Activated naive CD8-positive, alpha-beta T cell treated with anti-CD3 and anti-CD28 coated beads for 36 hours (primary cell): Measurements from ENCODE around the gene MYMK. TPM values are rescaled to one million over a fixed set of nuclear protein-coding genes. Genes with fewer than 3 reads are reported as not detected.

ENCODE experiments used
- DNase-seq: peaks from one replicate; pipeline ENCODE4 v3.0.0; 2021
- H3K27ac Mint-ChIP-seq: one replicate; pipeline ENCODE4 v1.8.0; 2022; ENCODE audit warnings: mild to moderate bottlenecking, moderate library complexity, mixed read lengths
- H3K27me3 Mint-ChIP-seq: one replicate; pipeline ENCODE4 v1.8.0; 2022; ENCODE audit warnings: mild to moderate bottlenecking, mixed read lengths
- H3K36me3 Mint-ChIP-seq: one replicate; pipeline ENCODE4 v1.8.0; 2021; ENCODE audit warnings: mild to moderate bottlenecking, mixed read lengths
- H3K4me1 Mint-ChIP-seq: one replicate; pipeline ENCODE4 v1.8.0; 2021; ENCODE audit warnings: mixed read lengths
- H3K4me3 Mint-ChIP-seq: one replicate; pipeline ENCODE4 v1.8.0; 2022; ENCODE audit warnings: mild to moderate bottlenecking, moderate library complexity, mixed read lengths
- H3K9me3 Mint-ChIP-seq: one replicate; pipeline ENCODE4 v1.8.0; 2022; ENCODE audit warnings: mixed read lengths
- total RNA-seq, 2 experiments: library from RNA; stranded (reverse); gene quantifications; one replicate each; pipeline ENCODE4 v1.2.3, GENCODE V29; 2021

Gene MYMK
- total RNA-seq, 2 experiments from 2014 or later, result not detected

- no peaks in the 10 kb centered on the region for H3K4me1 Mint-ChIP-seq
- no peaks in the 10 kb centered on the region for H3K9me3 Mint-ChIP-seq
- H3K27ac Mint-ChIP-seq, result no peak overlapping the region
- no peak for DNase-seq
- H3K27me3 Mint-ChIP-seq, result no peaks in the 10 kb centered on the region
- no peaks in the 10 kb centered on the region for H3K36me3 Mint-ChIP-seq
- no peak overlapping the region for H3K4me3 Mint-ChIP-seq
Observed at GRCh38 chr9:133470988-133471387, 53.8 kb downstream of the MYMK start.

- Mint-ChIP-seq H3K27me3 (no peaks in the 10 kb centered on the region), H3K27ac (no peak overlapping the region), H3K4me1 (no peaks in the 10 kb centered on the region), H3K36me3 (no peaks in the 10 kb centered on the region), H3K9me3 (no peaks in the 10 kb centered on the region), H3K4me3 (no peak overlapping the region)
- no peak for DNase-seq
Observed at GRCh38 chr9:133470427-133470924, 54.3 kb downstream of the MYMK start.

- Mint-ChIP-seq H3K27ac (no peak overlapping the region), H3K27me3 (no peaks in the 10 kb centered on the region), H3K4me3 (no peak overlapping the region), H3K4me1 (no peaks in the 10 kb centered on the region), H3K36me3 (no peaks in the 10 kb centered on the region), H3K9me3 (no peaks in the 10 kb centered on the region)
- DNase-seq, result no peak
Observed at GRCh38 chr9:133468777-133469421, 55.9 kb downstream of the MYMK start.

GRCh38 chr9:133468374-133468773 lies 56.4 kb downstream of the MYMK start:
- DNase-seq, result no peak
- H3K36me3 Mint-ChIP-seq, result no peaks in the 10 kb centered on the region
- no peaks in the 10 kb centered on the region for H3K9me3 Mint-ChIP-seq
- H3K4me1 Mint-ChIP-seq, result no peaks in the 10 kb centered on the region
- no peaks in the 10 kb centered on the region for H3K27me3 Mint-ChIP-seq
- H3K4me3 Mint-ChIP-seq, result no peak overlapping the region
- no peak overlapping the region for H3K27ac Mint-ChIP-seq

GRCh38 chr9:133467101-133467500 lies 57.7 kb downstream of the MYMK start:
- H3K36me3 Mint-ChIP-seq, result no peaks in the 10 kb centered on the region
- no peak overlapping the region for H3K4me3 Mint-ChIP-seq
- H3K9me3 Mint-ChIP-seq, result no peaks in the 10 kb centered on the region
- no peaks in the 10 kb centered on the region for H3K4me1 Mint-ChIP-seq
- no peak overlapping the region for H3K27ac Mint-ChIP-seq
- no peaks in the 10 kb centered on the region for H3K27me3 Mint-ChIP-seq
- no peak for DNase-seq

- DNase-seq, result no peak
- Mint-ChIP-seq H3K27me3 (no peaks in the 10 kb centered on the region), H3K4me3 (no peak overlapping the region), H3K27ac (no peak overlapping the region), H3K9me3 (no peaks in the 10 kb centered on the region), H3K4me1 (no peaks in the 10 kb centered on the region), H3K36me3 (no peaks in the 10 kb centered on the region)
Observed at GRCh38 chr9:133465984-133466383, 58.8 kb downstream of the MYMK start.

- no peaks in the 10 kb centered on the region for H3K9me3 Mint-ChIP-seq
- no peak overlapping the region for H3K4me3 Mint-ChIP-seq
- DNase-seq, result no peak
- peaks cover 2% of the 10 kb centered on the region for H3K4me1 Mint-ChIP-seq
- H3K27ac Mint-ChIP-seq, result no peak overlapping the region
- H3K36me3 Mint-ChIP-seq, result no peaks in the 10 kb centered on the region
- no peaks in the 10 kb centered on the region for H3K27me3 Mint-ChIP-seq
Observed at GRCh38 chr9:133464638-133465037, 60.1 kb downstream of the MYMK start.

Other genes starting within 250 kb of the MYMK start
- not detected for gene ABO, start 249.8 kb downstream of the MYMK start, total RNA-seq
- gene SURF6, start 188.8 kb downstream of the MYMK start, total RNA-seq, result 10 to 100 TPM; 31.8 to 33.0 TPM
- 10 to 100 TPM; 42.3 to 45.2 TPM for gene MED22, start 176.8 kb downstream of the MYMK start, total RNA-seq
- 1,000 to 10,000 TPM; 3,142 to 3,195 TPM for gene RPL7A, start 176.7 kb downstream of the MYMK start, total RNA-seq
- 10 to 100 TPM; 25.4 to 26.6 TPM for gene SURF1, start 168.5 kb downstream of the MYMK start, total RNA-seq
- gene SURF2, start 168.4 kb downstream of the MYMK start, total RNA-seq, result 10 to 100 TPM; 30.7 to 32.2 TPM
- 100 to 1,000 TPM; 197 to 198 TPM for gene SURF4, start 148.9 kb downstream of the MYMK start, total RNA-seq
- gene STKLD1, start 148.6 kb downstream of the MYMK start, total RNA-seq, result under 1 TPM; 0.16 to 0.31 TPM
- gene REXO4, start 106.9 kb downstream of the MYMK start, total RNA-seq, result 10 to 100 TPM; 45.3 to 47.7 TPM
- gene ADAMTS13, start 102.6 kb downstream of the MYMK start, total RNA-seq, result 1 to 10 TPM; 1.0 to 1.5 TPM
- 1 to 10 TPM in 1 of 2 experiments, under 1 TPM in 1; 0.54 to 1.4 TPM for gene CACFD1, start 65.0 kb downstream of the MYMK start, total RNA-seq
- gene SLC2A6, start 45.9 kb downstream of the MYMK start, total RNA-seq, result 1 to 10 TPM; 8.9 to 9.3 TPM
- gene ADAMTSL2, start 9.7 kb upstream of the MYMK start, total RNA-seq, result under 1 TPM; 0.29 to 0.34 TPM
- not detected for gene FAM163B, start 84.4 kb upstream of the MYMK start, total RNA-seq
- not detected for gene DBH, start 111.4 kb upstream of the MYMK start, total RNA-seq
- 1 to 10 TPM; 2.3 to 2.7 TPM for gene SARDH, start 213.4 kb upstream of the MYMK start, total RNA-seq